Common myeloid progenitor, CD34-positive (primary cell): ENCODE results near the gene CYP1A1.
A peak's percentile ranks its signal among the peaks of the same experiment; 100 is the strongest.
"Not testable (repeated sequence)": the region's sequence is repeated elsewhere in the genome, so short reads cannot be mapped to it uniquely, and the experiment has no call there.

Source experiments
- CTCF ChIA-PET: fragments of 350-600 bp; sonication (Branson Sonifier 250); formaldehyde crosslinking; loops from one replicate; lab custom pipeline; 2021; ENCODE audit warnings: antibody characterized with exemption; lab: Charles Lee
- POLR2A ChIA-PET: fragments of 350-600 bp; sonication (Branson Sonifier 250); formaldehyde crosslinking; loops from one replicate; lab custom pipeline; 2021; ENCODE audit warnings: antibody characterized with exemption; lab: Charles Lee
- DNase-seq, 3 donors: peaks; one replicate each; pipeline versions ENCODE4 v3.0.0 to v3.0.0-alpha.2; 2013
- H3K27ac ChIP-seq, 2 experiments: 1 replicate in 1 of 2; 2 replicates in 1 of 2; pipeline ENCODE4 v1.7.0; 2013; ENCODE audit warnings: inconsistent platforms in 2 of 2, low read length in 2 of 2, mild to moderate bottlenecking in 2 of 2, low read depth in 1 of 2, moderate library complexity in 1 of 2; ENCODE audit not compliant: severe bottlenecking in 2 of 2, insufficient read depth in 1 of 2, poor library complexity in 1 of 2
- H3K27me3 ChIP-seq, 5 experiments: replicated peaks in 2 of 5; 1 replicate in 3 of 5; 2 replicates in 2 of 5; pipeline versions ENCODE4 v1.6.1 to v1.7.0; 2013; ENCODE audit warnings: low read length in 4 of 5, mild to moderate bottlenecking in 2 of 5, moderate library complexity in 2 of 5, inconsistent platforms in 1 of 5; ENCODE audit not compliant: insufficient read depth in 5 of 5, control insufficient read depth in 4 of 5
- H3K36me3 ChIP-seq, 4 experiments: 1 replicate in 2 of 4; 2 replicates in 2 of 4; pipeline versions ENCODE4 v1.6.1 to v1.7.0; 2013; ENCODE audit warnings: low read length in 3 of 4, control low read depth in 1 of 4, mild to moderate bottlenecking in 1 of 4; ENCODE audit not compliant: control insufficient read depth in 4 of 4, insufficient read depth in 4 of 4
- H3K4me1 ChIP-seq, 4 experiments: 1 replicate in 3 of 4; 2 replicates in 1 of 4; pipeline versions ENCODE4 v1.6.1 to v1.7.1; 2013; ENCODE audit warnings: low read length in 3 of 4, mild to moderate bottlenecking in 3 of 4, control low read depth in 1 of 4, inconsistent platforms in 1 of 4, moderate library complexity in 1 of 4; ENCODE audit not compliant: control insufficient read depth in 4 of 4, insufficient read depth in 4 of 4; ENCODE audit errors: control extremely low read depth in 1 of 4
- H3K4me3 ChIP-seq, 7 experiments: 1 replicate in 4 of 7; 2 replicates in 3 of 7; pipeline versions ENCODE4 v1.5.1 to v1.7.0; 2013; ENCODE audit warnings: mild to moderate bottlenecking in 7 of 7, low read length in 6 of 7, moderate library complexity in 6 of 7, inconsistent platforms in 2 of 7, low read depth in 2 of 7, control low read depth in 1 of 7; ENCODE audit not compliant: insufficient read depth in 4 of 7, control insufficient read depth in 1 of 7; ENCODE audit errors: extremely low read depth in 1 of 7
- H3K9me3 ChIP-seq, 5 experiments: 1 replicate in 4 of 5; 2 replicates in 1 of 5; pipeline versions ENCODE4 v1.6.1 to v1.7.1; 2013; ENCODE audit warnings: low read length in 4 of 5, mild to moderate bottlenecking in 2 of 5, inconsistent platforms in 1 of 5, low read depth in 1 of 5, moderate library complexity in 1 of 5; ENCODE audit not compliant: control insufficient read depth in 4 of 5, insufficient read depth in 2 of 5; ENCODE audit errors: control extremely low read depth in 1 of 5
- WGBS: methylation state at CpG from one replicate; pipeline ENCODE4 v1.1.5; 2013; ENCODE audit not compliant: insufficient coverage; 5-methylcytosine and 5-hydroxymethylcytosine counted together

Gene CYP1A1

GRCh38 chr15:74738239-74738638 lies 12.9 kb upstream of the CYP1A1 start:
- H3K4me1 ChIP-seq, POLR2A ChIA-PET, H3K27me3 ChIP-seq, H3K4me3 ChIP-seq, H3K9me3 ChIP-seq, H3K36me3 ChIP-seq, H3K27ac ChIP-seq: not testable (repeated sequence)
- 89% methylated on average over 2 of the region's 5 CpGs for WGBS
- CTCF ChIA-PET = interaction anchor here (0.6 kb wide), 1 partner anchor 206 kb away, joined by 5 read pairs; no protein-coding TSS in a partner anchor
- peak in 2 of 3 donors; percentile 38 to 63 for DNase-seq

GRCh38 chr15:74735305-74735704 lies 10.0 kb upstream of the CYP1A1 start:
- no peak for DNase-seq
- no peaks in the 10 kb centered on the region for H3K36me3 ChIP-seq
- no peak overlapping the region for H3K4me3 ChIP-seq
- H3K9me3 ChIP-seq = peaks cover 0 to 3% (median 0%) of the 10 kb centered on the region in 5 experiments
- CTCF ChIA-PET = interaction anchor here (1.1 to 1.6 kb wide), 2 partner anchors 8 to 26 kb away, joined by 3 read pairs; no protein-coding TSS in a partner anchor
- POLR2A ChIA-PET = no interaction called here
- H3K27ac ChIP-seq = no peak overlapping the region
- H3K27me3 ChIP-seq = no peaks in the 10 kb centered on the region
- WGBS = no CpG with 5 or more reads among the region's 3 CpGs
- peaks cover 0 to 10% (median 2%) of the 10 kb centered on the region in 4 experiments for H3K4me1 ChIP-seq

- ChIA-PET CTCF (no interaction called here), POLR2A (no interaction called here)
- Histone ChIP-seq H3K36me3 (no peaks in the 10 kb centered on the region), H3K4me1 (peaks cover 0 to 15% (median 2%) of the 10 kb centered on the region in 4 experiments), H3K4me3 (no peak overlapping the region), H3K27ac (no peak overlapping the region), H3K27me3 (no peaks in the 10 kb centered on the region), H3K9me3 (peaks cover 0 to 3% (median 0%) of the 10 kb centered on the region in 5 experiments)
- WGBS = 100% methylated on average over 1 of the region's 3 CpGs
- DNase-seq = no peak
Observed at GRCh38 chr15:74733269-74733668, 7.9 kb upstream of the CYP1A1 start.

GRCh38 chr15:74732846-74733245 lies 7.5 kb upstream of the CYP1A1 start:
- Histone ChIP-seq H3K27me3 (peaks cover 0 to 3% (median 0%) of the 10 kb centered on the region in 5 experiments), H3K4me3 (no peak overlapping the region), H3K9me3 (no peaks in the 10 kb centered on the region), H3K27ac (no peak overlapping the region), H3K36me3 (no peaks in the 10 kb centered on the region), H3K4me1 (peaks cover 0 to 15% (median 2%) of the 10 kb centered on the region in 4 experiments)
- WGBS = 100% methylated on average over 4 of the region's 5 CpGs
- DNase-seq = no peak
- CTCF ChIA-PET = interaction anchor here (1.2 kb wide), 1 partner anchor 98 kb away, joined by 6 read pairs; no protein-coding TSS in a partner anchor
- POLR2A ChIA-PET = no interaction called here

GRCh38 chr15:74730619-74731316 lies 5.4 kb upstream of the CYP1A1 start:
- DNase-seq = no peak
- ChIA-PET POLR2A (no interaction called here), CTCF (interaction anchor here (1.6 kb wide), 1 partner anchor 38 kb away, joined by 5 read pairs; no protein-coding TSS in a partner anchor)
- Histone ChIP-seq H3K4me1 (peaks cover 0 to 26% (median 14%) of the 10 kb centered on the region in 4 experiments), H3K27me3 (peaks cover 0 to 22% (median 5%) of the 10 kb centered on the region in 5 experiments), H3K36me3 (no peaks in the 10 kb centered on the region), H3K9me3 (no peaks in the 10 kb centered on the region), H3K4me3 (no peak overlapping the region), H3K27ac (no peak overlapping the region)
- 86% methylated on average over 7 of the region's 7 CpGs for WGBS

- POLR2A ChIA-PET, CTCF ChIA-PET, H3K36me3 ChIP-seq, H3K27ac ChIP-seq, H3K4me3 ChIP-seq, DNase-seq, H3K9me3 ChIP-seq: not testable (repeated sequence)
- Histone ChIP-seq H3K4me1 (peaks cover 0 to 29% (median 21%) of the 10 kb centered on the region in 4 experiments), H3K27me3 (peaks cover 2 to 34% (median 8%) of the 10 kb centered on the region in 5 experiments)
- WGBS = no CpG with 5 or more reads among the region's 6 CpGs
Observed at GRCh38 chr15:74729372-74729771, 4.0 kb upstream of the CYP1A1 start.

GRCh38 chr15:74728699-74729098 lies 3.4 kb upstream of the CYP1A1 start:
- POLR2A ChIA-PET, H3K4me3 ChIP-seq, H3K27ac ChIP-seq, DNase-seq, H3K9me3 ChIP-seq, CTCF ChIA-PET, H3K36me3 ChIP-seq: not testable (repeated sequence)
- Histone ChIP-seq H3K4me1 (peaks cover 0 to 29% (median 21%) of the 10 kb centered on the region in 4 experiments), H3K27me3 (peaks cover 2 to 35% (median 8%) of the 10 kb centered on the region in 5 experiments)
- WGBS = 98% methylated on average over 10 of the region's 30 CpGs
